Progenitor cell of endocrine pancreas (in vitro differentiated cells): ENCODE results near the gene ALDH3B1. TPM values are rescaled to one million over a fixed set of nuclear protein-coding genes. Genes with fewer than 3 reads are reported as not detected.

Source experiments
- DNase-seq: peaks from one replicate; pipeline ENCODE4 v3.0.0; 2021; ENCODE audit warnings: low spot score; ENCODE audit not compliant: unreplicated experiment
- H3K27ac Mint-ChIP-seq: 2 replicates; pipeline ENCODE4 v1.8.0; 2021; ENCODE audit warnings: mild to moderate bottlenecking, moderate library complexity, mixed read lengths
- H3K27me3 Mint-ChIP-seq: 2 replicates; pipeline ENCODE4 v1.8.0; 2021; ENCODE audit warnings: mixed read lengths
- H3K36me3 Mint-ChIP-seq: 2 replicates; pipeline ENCODE4 v1.8.0; 2022; ENCODE audit warnings: mixed read lengths; ENCODE audit not compliant: insufficient read depth
- H3K4me1 Mint-ChIP-seq: 2 replicates; pipeline ENCODE4 v1.8.0; 2021; ENCODE audit warnings: low read depth, mixed read lengths
- H3K4me3 Mint-ChIP-seq: 2 replicates; pipeline ENCODE4 v1.8.0; 2021; ENCODE audit warnings: low read depth, mild to moderate bottlenecking, moderate library complexity, mixed read lengths
- H3K9me3 Mint-ChIP-seq: 2 replicates; pipeline ENCODE4 v1.8.0; 2021; ENCODE audit warnings: low read depth, mixed read lengths
- CTCF ChIP-seq: fragments of 200-600 bp; sonication (generic); IDR thresholded peaks from one replicate; pipeline ENCODE4 v1.5.0; 2021; ENCODE audit warnings: antibody characterized with exemption, mild to moderate bottlenecking; ENCODE audit not compliant: unreplicated experiment
- total RNA-seq: library from RNA; stranded (reverse); gene quantifications from 2 replicates; pipeline ENCODE4 v1.2.1, GENCODE V29; 2021

The ALDH3B1 gene
- total RNA-seq, 1 donor from 2014 or later: not detected

- Mint-ChIP-seq H3K36me3 (no peaks in the 10 kb centered on the region), H3K9me3 (peaks cover 4% of the 10 kb centered on the region), H3K4me3 (peak overlapping the region; percentile 56), H3K27ac (no peak overlapping the region), H3K4me1 (peaks cover 7% of the 10 kb centered on the region), H3K27me3 (peaks cover 24% of the 10 kb centered on the region)
- DNase-seq: no peak
- no peak for TF ChIP-seq CTCF
Measured at GRCh38 chr11:68004551-68005335, 5.4 kb upstream of the ALDH3B1 start.

- H3K4me3 Mint-ChIP-seq: no peak overlapping the region
Measured at GRCh38 chr11:68006606-68007166, 3.4 kb upstream of the ALDH3B1 start.

GRCh38 chr11:68007498-68008380 is 2.4 kb upstream of the ALDH3B1 start:
- Mint-ChIP-seq H3K27me3 (peaks cover 16% of the 10 kb centered on the region), H3K9me3 (peaks cover 4% of the 10 kb centered on the region), H3K4me1 (peaks cover 7% of the 10 kb centered on the region), H3K36me3 (no peaks in the 10 kb centered on the region), H3K4me3 (no peak overlapping the region), H3K27ac (no peak overlapping the region)
- no peak for TF ChIP-seq CTCF
- no peak for DNase-seq

More at GRCh38 chr11:68006606-68007166, 3.4 kb upstream of the ALDH3B1 start:
- no peaks in the 10 kb centered on the region for H3K36me3 Mint-ChIP-seq
- peaks cover 4% of the 10 kb centered on the region for H3K9me3 Mint-ChIP-seq
- H3K27me3 Mint-ChIP-seq: peaks cover 24% of the 10 kb centered on the region
- TF ChIP-seq CTCF: no peak
- peaks cover 9% of the 10 kb centered on the region for H3K4me1 Mint-ChIP-seq
- no peak overlapping the region for H3K27ac Mint-ChIP-seq
- no peak for DNase-seq

- no peaks in the 10 kb centered on the region for H3K36me3 Mint-ChIP-seq
- peaks cover 13% of the 10 kb centered on the region for H3K27me3 Mint-ChIP-seq
- H3K27ac Mint-ChIP-seq: no peak overlapping the region
- peaks cover 9% of the 10 kb centered on the region for H3K4me1 Mint-ChIP-seq
- peaks cover 4% of the 10 kb centered on the region for H3K9me3 Mint-ChIP-seq
- DNase-seq: no peak
- no peak overlapping the region for H3K4me3 Mint-ChIP-seq
- TF ChIP-seq CTCF: no peak
Measured at GRCh38 chr11:68008381-68009337, 1.5 kb upstream of the ALDH3B1 start.
